Pancreas (tissue), 10 donors: ENCODE data around the gene LMTK2. TPM values are rescaled to one million over a fixed set of nuclear protein-coding genes. Genes with fewer than 3 reads are reported as not detected.

Experiments
- ATAC-seq, 4 donors: fragments of 200-7000 bp; cut with Tn5 transposase; one replicate each; pipeline versions ENCODE4 v1.8.0 to v1.9.1; 2020; ENCODE audit warnings: mild to moderate bottlenecking in 4 of 4, moderate library complexity in 4 of 4
- DNase-seq, 6 donors: peaks; one replicate each; pipeline ENCODE4 v3.0.0-alpha.2; 2020
- FAIRE-seq: peaks from 2 replicates; lab custom pipeline; 2012; peaks lifted over from hg19 to GRCh38; lab: Jason Lieb, UNC
- H3K27ac ChIP-seq, 4 donors: fragments of 200-600 bp; sonication (generic); 1 replicate in 3 of 4; 2 replicates in 1 of 4; pipeline versions ENCODE4 v1.5.0 to v1.8.0; 2020
- H3K27me3 ChIP-seq, 4 donors: fragments of 200-600 bp; one replicate each; pipeline ENCODE4 v1.8.0; 2021
- H3K36me3 ChIP-seq, 3 donors: fragments of 200-600 bp; sonication (generic) in 1 of 3; one replicate each; pipeline versions ENCODE4 v1.5.0 to v1.8.0; 2020 to 2021
- H3K4me1 ChIP-seq, 3 donors: fragments of 200-600 bp; one replicate each; pipeline ENCODE4 v1.8.0; 2021
- H3K4me3 ChIP-seq, 4 donors: fragments of 200-600 bp; sonication (generic) in 2 of 4; one replicate each; pipeline versions ENCODE4 v1.5.0 to v1.8.0; 2020 to 2021
- H3K9me3 ChIP-seq, 4 donors: fragments of 200-600 bp; one replicate each; pipeline ENCODE4 v1.8.0; 2021
- WGBS, 2 donors: extraction: QIAGEN DNeasy Blood & Tissue Kit; methylation state at CpG; one replicate each; pipeline ENCODE4 v1.1.7; 2013; 5-methylcytosine and 5-hydroxymethylcytosine counted together
- intact Hi-C, 3 donors: fragments of 100-400 bp; cut with DNase I; formaldehyde crosslinking; loops; one replicate each; pipeline versions ENCODE4 v1.11.1 to v1.14.2; 2022
- polyA plus RNA-seq, 2 donors: library from polyadenylated mRNA; stranded (reverse); fragments of 200-250 nt; gene quantifications; one replicate each; pipeline ENCODE4 v1.2.3, GENCODE V29; 2013
- total RNA-seq, 6 donors: library from RNA; stranded (reverse); fragmentation: NEBNext Ultra II Directional in 4 of 6; extraction: Animal tissue kit (Norgen Biotek cat#: 25700) in 4 of 6; gene quantifications; one replicate each; pipeline versions ENCODE4 v1.2.1 to v1.2.4, GENCODE V29; 2021 to 2023
- TF ChIP-seq, protein P1 (sequence below), 4 donors: fragments of 200-600 bp; sonication (generic) in 3 of 4; IDR thresholded peaks; one replicate each; pipeline versions ENCODE4 v1.5.0 to v1.8.0; 2021; ENCODE audit warnings: antibody characterized with exemption in 4 of 4
- donor health status: healthy with polysubstance abuse.
- donor health status: DM: no; HTN: no; CAD: no; lungs with moderate emphysema.
- donor health status: DM: no; HTN: no; CAD: no.
- donor health status: control.
- donor health status: control.
- donor health status: Bipolar disorder and iron deficiency.
- donor health status: DM: yes; HTN: yes; CAD: no.
- donor health status: DM: no; HTN: no; CAD: no.
- donor health status: DM: no; HTN: no; CAD: no.
- donor health status: DM: yes; HTN: yes; CAD: no.

Gene LMTK2
- total and polyA plus RNA-seq, 8 donors: 5.9 to 20.0 (median 16.5) TPM

DNA sequence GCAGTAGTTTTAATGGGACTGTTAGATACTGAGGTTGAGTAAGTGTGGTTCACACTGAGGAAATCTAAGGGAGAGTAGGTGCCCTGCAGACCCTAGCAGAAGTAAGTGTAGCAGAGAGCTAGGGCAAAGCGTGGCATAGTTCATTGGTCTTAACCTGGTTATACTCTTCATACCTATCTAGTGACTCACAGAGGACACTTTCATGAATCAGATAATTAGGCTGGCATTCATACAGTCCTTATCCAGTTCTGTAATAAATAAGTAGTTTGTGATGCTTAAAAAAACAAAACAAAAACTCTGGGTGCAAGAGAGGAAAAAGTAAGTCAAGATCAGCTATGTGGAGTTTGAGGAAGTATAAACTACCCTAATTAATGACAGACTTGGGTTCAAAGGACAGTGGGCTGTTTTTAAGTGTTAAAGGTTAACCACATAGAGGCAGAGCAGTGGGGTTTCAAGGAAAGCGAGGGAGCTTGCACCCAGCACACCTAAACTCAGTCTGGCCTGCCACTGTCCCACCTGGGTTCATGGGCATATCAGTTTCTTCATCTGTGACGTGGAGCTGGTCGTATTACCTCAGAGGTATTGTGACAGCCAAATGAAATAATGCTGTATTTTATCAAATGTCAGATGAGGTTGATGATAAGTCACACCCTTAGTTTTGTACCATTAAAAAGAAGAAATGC is 27.1 kb downstream of the LMTK2 start:
- no peaks in the 10 kb centered on the region for H3K36me3 ChIP-seq
- intact Hi-C loops: no loop called here
- 61 to 64% methylated on average over 4 of the region's 4 CpGs for WGBS, 2 donors
- no peaks in the 10 kb centered on the region for H3K27me3 ChIP-seq
- no peak overlapping the region for H3K4me3 ChIP-seq
- H3K27ac ChIP-seq: peak overlapping the region in 2 of 4 donors; percentile 65 to 87
- DNase-seq (no peak), ATAC-seq (peak; percentile 18 to 48 (median 39)), FAIRE-seq (no peak)
- H3K4me1 ChIP-seq: peaks cover 13 to 46% (median 24%) of the 10 kb centered on the region in 3 donors
- H3K9me3 ChIP-seq: no peaks in the 10 kb centered on the region
- TF ChIP-seq, protein P1, sequence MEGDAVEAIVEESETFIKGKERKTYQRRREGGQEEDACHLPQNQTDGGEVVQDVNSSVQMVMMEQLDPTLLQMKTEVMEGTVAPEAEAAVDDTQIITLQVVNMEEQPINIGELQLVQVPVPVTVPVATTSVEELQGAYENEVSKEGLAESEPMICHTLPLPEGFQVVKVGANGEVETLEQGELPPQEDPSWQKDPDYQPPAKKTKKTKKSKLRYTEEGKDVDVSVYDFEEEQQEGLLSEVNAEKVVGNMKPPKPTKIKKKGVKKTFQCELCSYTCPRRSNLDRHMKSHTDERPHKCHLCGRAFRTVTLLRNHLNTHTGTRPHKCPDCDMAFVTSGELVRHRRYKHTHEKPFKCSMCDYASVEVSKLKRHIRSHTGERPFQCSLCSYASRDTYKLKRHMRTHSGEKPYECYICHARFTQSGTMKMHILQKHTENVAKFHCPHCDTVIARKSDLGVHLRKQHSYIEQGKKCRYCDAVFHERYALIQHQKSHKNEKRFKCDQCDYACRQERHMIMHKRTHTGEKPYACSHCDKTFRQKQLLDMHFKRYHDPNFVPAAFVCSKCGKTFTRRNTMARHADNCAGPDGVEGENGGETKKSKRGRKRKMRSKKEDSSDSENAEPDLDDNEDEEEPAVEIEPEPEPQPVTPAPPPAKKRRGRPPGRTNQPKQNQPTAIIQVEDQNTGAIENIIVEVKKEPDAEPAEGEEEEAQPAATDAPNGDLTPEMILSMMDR (IDR thresholded peaks at IDR 0.05): no peak

DNA sequence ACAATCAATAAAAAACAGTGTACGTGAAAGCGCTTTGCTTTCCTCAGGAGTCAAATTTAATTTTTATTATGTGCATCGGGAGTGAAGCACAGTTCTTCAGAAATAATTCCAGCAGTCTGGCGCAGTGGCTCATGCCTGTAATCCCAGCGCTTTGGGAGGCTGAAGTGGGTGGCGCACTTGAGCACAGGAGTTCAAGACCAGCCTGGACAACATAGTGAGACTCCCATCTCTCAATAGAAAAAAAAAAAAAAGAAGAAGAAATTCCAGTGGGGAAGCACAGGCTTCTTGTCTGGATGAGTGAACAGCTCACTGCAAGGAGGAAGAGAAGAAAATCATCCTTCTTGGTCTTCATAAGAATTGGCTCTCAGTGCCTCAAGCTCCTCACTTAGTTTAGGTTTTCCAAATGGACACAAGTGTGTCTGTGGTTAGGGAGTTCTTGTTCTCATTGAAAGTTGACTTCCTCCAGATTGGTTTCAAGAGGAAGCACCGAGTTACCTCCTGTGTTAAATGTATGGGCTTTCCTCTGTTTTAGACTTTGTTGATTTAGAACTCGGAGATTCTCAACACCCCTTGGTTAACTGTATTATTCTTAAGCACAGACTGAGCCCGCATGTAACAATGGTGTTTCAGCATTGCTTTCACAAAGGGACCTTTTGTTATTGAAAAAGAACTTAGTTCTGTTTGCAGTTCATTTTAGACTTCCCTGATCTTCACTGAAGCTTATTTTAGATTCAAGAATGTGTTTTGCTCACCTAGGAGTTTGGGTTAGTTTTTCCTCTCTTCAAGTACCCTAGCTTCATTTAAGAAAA is 28.0 kb downstream of the LMTK2 start:
- DNase-seq: no peak
- no peaks in the 10 kb centered on the region for H3K27me3 ChIP-seq
- H3K4me3 ChIP-seq: no peak overlapping the region
- peaks cover 13 to 46% (median 24%) of the 10 kb centered on the region in 3 donors for H3K4me1 ChIP-seq
- H3K36me3 ChIP-seq: peaks cover 0 to 6% (median 0%) of the 10 kb centered on the region in 3 donors
- H3K27ac ChIP-seq: peak overlapping the region in 1 of 4 donors; percentile 87
- intact Hi-C loops: no loop called here
- no peak for ATAC-seq
- H3K9me3 ChIP-seq: no peaks in the 10 kb centered on the region
- FAIRE-seq: no peak
- WGBS, 2 donors: 84 to 92% methylated on average over 9 of the region's 9 CpGs
- TF ChIP-seq, protein P1 (IDR thresholded peaks at IDR 0.05): no peak

DNA sequence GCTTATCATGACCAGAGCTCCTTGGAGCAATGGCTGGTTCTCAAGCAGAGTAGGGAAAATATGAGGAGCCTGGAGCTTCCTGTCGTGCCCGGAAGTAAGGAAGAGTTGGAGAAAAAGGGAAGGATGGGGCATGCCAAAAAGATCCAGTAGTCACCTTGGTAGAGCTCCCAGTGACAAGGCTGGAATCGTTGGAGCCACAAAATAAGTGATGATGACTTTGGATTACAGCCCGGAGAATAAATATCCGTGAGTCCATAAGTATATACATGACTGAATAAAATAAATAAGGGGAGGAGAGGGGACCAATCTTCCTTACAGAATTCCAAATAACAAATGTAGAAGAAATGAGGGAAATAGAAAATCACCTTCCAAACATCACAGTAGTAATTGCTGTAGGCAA is 29.3 kb downstream of the LMTK2 start:
- WGBS, 2 donors: 42 to 53% methylated on average over 5 of the region's 5 CpGs

GRCh38 chr7:98136423-98136822 is 29.8 kb downstream of the LMTK2 start:
- ATAC-seq: no peak
- H3K27me3 ChIP-seq: no peaks in the 10 kb centered on the region
- TF ChIP-seq, protein P1 (IDR thresholded peaks at IDR 0.05): no peak
- DNase-seq: no peak
- H3K9me3 ChIP-seq: no peaks in the 10 kb centered on the region
- WGBS, 2 donors: 93% methylated on average over 5 of the region's 5 CpGs
- no peak for FAIRE-seq
- no peak overlapping the region for H3K4me3 ChIP-seq
- H3K27ac ChIP-seq: no peak overlapping the region
- intact Hi-C loops: no loop called here
- H3K4me1 ChIP-seq: peaks cover 11 to 38% (median 17%) of the 10 kb centered on the region in 3 donors
- peaks cover 0 to 13% (median under 1%) of the 10 kb centered on the region in 3 donors for H3K36me3 ChIP-seq

More for the DNA sequence above, 29.3 kb downstream of the LMTK2 start:
- Histone ChIP-seq H3K4me1 (peaks cover 13 to 42% (median 21%) of the 10 kb centered on the region in 3 donors), H3K36me3 (peaks cover 0 to 11% (median 0%) of the 10 kb centered on the region in 3 donors), H3K9me3 (no peaks in the 10 kb centered on the region), H3K27me3 (no peaks in the 10 kb centered on the region), H3K4me3 (no peak overlapping the region), H3K27ac (no peak overlapping the region)
- FAIRE-seq (no peak), ATAC-seq (peak in 2 of 4 donors; percentile 21 to 29), DNase-seq (no peak)
- intact Hi-C loops: no loop called here
- TF ChIP-seq, protein P1 (IDR thresholded peaks at IDR 0.05): no peak
